ENCODE results near the gene HLA-C. TPM values are rescaled to one million over a fixed set of nuclear protein-coding genes. Genes with fewer than 3 reads are reported as not detected.

HLA-C gene
- 46.1 and 310 TPM in 2 replicates for total RNA-seq

GRCh38 chr6:31271641-31272357, at the start of gene HLA-C:
Gene HLA-C, minus strand, starts transcription at chr6:31272092. Its CDS starts 21 bp downstream, at chr6:31272071.

Small RNAs within 50 kb of the gene (small RNA-seq; reads per million reads assigned to genes)
- not detected for gene AL662844.1

Other genes starting within 250 kb of the HLA-C start
- not detected in 2 replicates for gene C6orf15, start 159.5 kb downstream of the HLA-C start, total RNA-seq
- 3.0 and 3.1 TPM in 2 replicates for gene PSORS1C1, start 157.3 kb downstream of the HLA-C start, total RNA-seq
- gene CDSN, start 151.6 kb downstream of the HLA-C start, total RNA-seq, result not detected in 2 replicates
- gene PSORS1C2, start 133.0 kb downstream of the HLA-C start, total RNA-seq, result not detected in 2 replicates
- gene CCHCR1, start 114.3 kb downstream of the HLA-C start, total RNA-seq, result 12.7 and 14.5 TPM in 2 replicates
- 8.5 and 10.8 TPM in 2 replicates for gene TCF19, start 113.5 kb downstream of the HLA-C start, total RNA-seq
- 0.65 and 0.97 TPM in 2 replicates for gene POU5F1, start 101.4 kb downstream of the HLA-C start, total RNA-seq
- gene HLA-B, start 85.1 kb upstream of the HLA-C start, total RNA-seq, result 229 and 377 TPM in 2 replicates
- 12.6 and 15.9 TPM in 2 replicates for gene MICA, start 131.5 kb upstream of the HLA-C start, total RNA-seq
- 6.5 and 8.6 TPM in 2 replicates for gene MICB, start 226.1 kb upstream of the HLA-C start, total RNA-seq

All from articular chondrocyte of knee joint (primary cell).